ENCODE data around the gene PTPRB.

Gene PTPRB

DNA sequence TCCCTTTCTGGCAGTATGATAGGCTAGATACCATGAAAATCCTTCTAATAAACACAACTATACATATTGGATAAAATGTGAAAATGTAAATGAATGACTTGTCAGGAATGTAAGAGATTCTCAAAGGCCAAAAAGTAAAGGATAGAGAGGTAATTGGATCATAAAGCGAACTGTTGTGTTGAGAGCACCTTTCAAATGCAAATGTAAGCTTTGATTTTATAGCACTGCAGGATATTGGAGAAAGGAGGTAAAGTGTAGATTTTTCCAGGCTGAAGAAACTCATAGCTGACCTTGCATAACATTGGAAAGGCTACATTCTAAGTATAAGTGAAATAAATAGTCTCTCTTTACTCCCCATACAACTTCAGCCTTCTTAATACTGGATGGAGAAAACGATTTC, 54.0 kb downstream of the PTPRB start:
- Histone ChIP-seq H3K9me3 (ENCODE audit: insufficient read depth, low read length) (peaks cover 8% of the 10 kb centered on the region; the same call in 1 of the 2 replicates), H3K36me3 (ENCODE audit: low read length) (0 out of 2 replicates have a peak, but pooled peaks cover 4% of the 10 kb centered on the region), H3K79me2 (ENCODE audit: insufficient read depth, low read length) (no peaks in the 10 kb centered on the region), H3F3A (ENCODE audit: insufficient read depth) (no peaks in the 10 kb centered on the region), H3K27ac (ENCODE audit: low read depth, low read length) (no peak overlapping the region), H2AFZ (ENCODE audit: low read depth, low read length, severe bottlenecking) (no peak overlapping the region), H3K4me3 (ENCODE audit: insufficient read depth, low read length, poor library complexity, severe bottlenecking) (no peak overlapping the region), H3K4me2 (ENCODE audit: low read depth, low read length, poor library complexity, severe bottlenecking) (no peak overlapping the region), H3K9ac (ENCODE audit: low read length) (no peak overlapping the region), H3K27me3 (ENCODE audit: low read length) (peaks cover 6% of the 10 kb centered on the region; the same call in 1 of the 2 replicates), H4K20me1 (ENCODE audit: low read depth, low read length) (no peaks in the 10 kb centered on the region), H3K9me2 (replicated peaks; ENCODE audit: insufficient read depth, low read length) (no peaks in the 10 kb centered on the region)
- TF ChIP-seq CTCF (IDR thresholded peaks at IDR 0.05; ENCODE audit: insufficient read depth, low read length, poor library complexity, severe bottlenecking) (no peak), EZH2phosphoT487 (conservative IDR thresholded peaks at IDR 0.05; ENCODE audit: low read length) (no peak)

GRCh38 chr12:70581208-70581607, 56.0 kb downstream of the PTPRB start:
- H3K27me3 ChIP-seq (ENCODE audit: low read length), result peaks cover 6% of the 10 kb centered on the region; the same call in 1 of the 2 replicates
- H3K79me2 ChIP-seq (ENCODE audit: insufficient read depth, low read length), result no peaks in the 10 kb centered on the region
- no peak overlapping the region for H3K9ac ChIP-seq (ENCODE audit: low read length)
- no peak overlapping the region for H3K4me2 ChIP-seq (ENCODE audit: low read depth, low read length, poor library complexity, severe bottlenecking)
- H2AFZ ChIP-seq (ENCODE audit: low read depth, low read length, severe bottlenecking), result no peak overlapping the region
- no peaks in the 10 kb centered on the region for H3F3A ChIP-seq (ENCODE audit: insufficient read depth)
- no peak overlapping the region for H3K4me3 ChIP-seq (ENCODE audit: insufficient read depth, low read length, poor library complexity, severe bottlenecking)
- H3K36me3 ChIP-seq (ENCODE audit: low read length), result 0 out of 2 replicates have a peak, but pooled peaks cover 4% of the 10 kb centered on the region
- TF ChIP-seq CTCF (IDR thresholded peaks at IDR 0.05; ENCODE audit: insufficient read depth, low read length, poor library complexity, severe bottlenecking) (no peak), EZH2phosphoT487 (conservative IDR thresholded peaks at IDR 0.05; ENCODE audit: low read length) (no peak)
- H3K27ac ChIP-seq (ENCODE audit: low read depth, low read length), result no peak overlapping the region
- no peaks in the 10 kb centered on the region for H3K9me2 ChIP-seq (replicated peaks; ENCODE audit: insufficient read depth, low read length)
- no peaks in the 10 kb centered on the region for H4K20me1 ChIP-seq (ENCODE audit: low read depth, low read length)
- peaks cover 8% of the 10 kb centered on the region; the same call in 1 of the 2 replicates for H3K9me3 ChIP-seq (ENCODE audit: insufficient read depth, low read length)

DNA sequence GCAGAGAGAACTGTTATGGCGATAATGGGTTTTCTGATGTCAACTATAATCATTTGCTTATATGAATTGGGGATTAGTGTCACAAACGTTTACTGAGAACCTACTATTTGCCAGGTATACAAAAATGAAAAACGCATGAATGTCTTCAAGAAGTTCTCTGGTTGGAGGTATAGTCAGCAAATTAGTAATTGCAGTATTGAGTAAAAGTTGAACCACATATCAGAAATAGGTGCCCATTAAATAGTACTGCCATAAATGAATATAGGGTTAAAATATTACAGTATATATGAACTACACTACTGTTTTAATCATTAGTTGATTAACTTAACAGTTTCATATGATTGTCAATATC, 60.0 kb downstream of the PTPRB start:
- Histone ChIP-seq H4K20me1 (ENCODE audit: low read depth, low read length) (no peaks in the 10 kb centered on the region), H3F3A (ENCODE audit: insufficient read depth) (no peaks in the 10 kb centered on the region), H3K27me3 (ENCODE audit: low read length) (no peaks in the 10 kb centered on the region), H3K9me3 (ENCODE audit: insufficient read depth, low read length) (no peaks in the 10 kb centered on the region), H3K9me2 (replicated peaks; ENCODE audit: insufficient read depth, low read length) (no peaks in the 10 kb centered on the region), H3K27ac (ENCODE audit: low read depth, low read length) (no peak overlapping the region), H3K9ac (ENCODE audit: low read length) (no peak overlapping the region), H2AFZ (ENCODE audit: low read depth, low read length, severe bottlenecking) (no peak overlapping the region), H3K4me3 (ENCODE audit: insufficient read depth, low read length, poor library complexity, severe bottlenecking) (no peak overlapping the region), H3K4me2 (ENCODE audit: low read depth, low read length, poor library complexity, severe bottlenecking) (no peak overlapping the region), H3K79me2 (ENCODE audit: insufficient read depth, low read length) (no peaks in the 10 kb centered on the region), H3K36me3 (ENCODE audit: low read length) (no peaks in the 10 kb centered on the region)
- no peak for TF ChIP-seq CTCF (IDR thresholded peaks at IDR 0.05; ENCODE audit: insufficient read depth, low read length, poor library complexity, severe bottlenecking)
